WTC11 (cell line): Measurements from ENCODE around the gene ABL1. TPM values are rescaled to one million over a fixed set of nuclear protein-coding genes. Genes with fewer than 3 reads are reported as not detected.

Source experiments
- ATAC-seq: fragments of 200-7000 bp; cut with Tn5 transposase; 2 replicates; pipeline ENCODE4 v1.10.0; 2021; ENCODE audit warnings: mild to moderate bottlenecking, moderate library complexity
- CTCF ChIA-PET: fragments of 300-600 bp; sonication (Branson Sonifier 250); formaldehyde crosslinking; loops from one replicate; lab custom pipeline; 2021; ENCODE audit warnings: antibody characterized with exemption; lab: Charles Lee
- POLR2A ChIA-PET: fragments of 350-600 bp; sonication (Branson Sonifier 250); formaldehyde crosslinking; loops from one replicate; lab custom pipeline; 2021; ENCODE audit warnings: antibody characterized with exemption; lab: Charles Lee
- DNase-seq: peaks from one replicate; pipeline ENCODE4 v3.0.0; 2021; ENCODE audit warnings: low spot score
- H3K27ac Mint-ChIP-seq: 2 replicates; pipeline ENCODE4 v1.8.0; 2021; ENCODE audit warnings: mixed read lengths
- H3K27me3 Mint-ChIP-seq: 2 replicates; pipeline ENCODE4 v1.8.0; 2021; ENCODE audit warnings: low read depth, mild to moderate bottlenecking, moderate library complexity, mixed read lengths
- H3K36me3 Mint-ChIP-seq: 2 replicates; pipeline ENCODE4 v1.8.0; 2021; ENCODE audit warnings: mixed read lengths
- H3K4me1 Mint-ChIP-seq: 2 replicates; pipeline ENCODE4 v1.8.0; 2022; ENCODE audit warnings: mixed read lengths
- H3K4me3 Mint-ChIP-seq: 2 replicates; pipeline ENCODE4 v1.8.0; 2021; ENCODE audit warnings: mild to moderate bottlenecking, moderate library complexity, mixed read lengths
- H3K9me3 Mint-ChIP-seq: 2 replicates; pipeline ENCODE4 v1.8.0; 2021; ENCODE audit warnings: mixed read lengths
- ATF3 ChIP-seq: sonication (generic); formaldehyde crosslinking; conservative IDR thresholded peaks from 2 replicates; pipeline ENCODE4 v1.8.1; 2022; ENCODE audit warnings: mild to moderate bottlenecking, missing genetic modification reagents
- CREM ChIP-seq: sonication (generic); formaldehyde crosslinking; IDR thresholded peaks from 2 replicates; pipeline ENCODE4 v1.8.1; 2022; ENCODE audit warnings: mild to moderate bottlenecking, missing genetic modification reagents, moderate library complexity
- ERG ChIP-seq: fragments of 250-450 bp; sonication (Bioruptor Pico); IDR thresholded peaks from 2 replicates; pipeline ENCODE4 v1.8.0; 2021; ENCODE audit warnings: mild to moderate bottlenecking
- IRF1 ChIP-seq: sonication (generic); formaldehyde crosslinking; IDR thresholded peaks from 2 replicates; pipeline ENCODE4 v1.8.0; 2023; ENCODE audit warnings: missing genetic modification reagents
- NFYB ChIP-seq: sonication (generic); formaldehyde crosslinking; conservative IDR thresholded peaks from 2 replicates; pipeline ENCODE4 v1.8.0; 2022; ENCODE audit warnings: low read depth, missing genetic modification reagents
- OVOL2 ChIP-seq: fragments of 250-450 bp; sonication (Bioruptor Pico); IDR thresholded peaks from 2 replicates; pipeline ENCODE4 v1.9.0; 2021; ENCODE audit warnings: mild to moderate bottlenecking, borderline replicate concordance
- PREB ChIP-seq: sonication (generic); formaldehyde crosslinking; IDR thresholded peaks from 2 replicates; pipeline ENCODE4 v1.8.1; 2022; ENCODE audit warnings: mild to moderate bottlenecking, missing genetic modification reagents, moderate library complexity, borderline replicate concordance
- SOX15 ChIP-seq: fragments of 250-450 bp; sonication (Bioruptor Pico); IDR thresholded peaks from 2 replicates; pipeline ENCODE4 v1.9.0; 2021; ENCODE audit warnings: mild to moderate bottlenecking
- STAT6 ChIP-seq: sonication (generic); formaldehyde crosslinking; conservative IDR thresholded peaks from 2 replicates; pipeline ENCODE4 v1.8.1; 2023; ENCODE audit warnings: mild to moderate bottlenecking, low read depth, missing genetic modification reagents, moderate library complexity
- TP53 ChIP-seq: sonication (generic); formaldehyde crosslinking; IDR thresholded peaks from 2 replicates; pipeline ENCODE4 v1.8.1; 2023; ENCODE audit warnings: mild to moderate bottlenecking, missing genetic modification reagents
- ZNF317 ChIP-seq: sonication (generic); formaldehyde crosslinking; IDR thresholded peaks from 2 replicates; pipeline ENCODE4 v1.8.1; 2023; ENCODE audit warnings: low read depth, mild to moderate bottlenecking, moderate library complexity, missing genetic modification reagents, borderline replicate concordance
- ZNF416 ChIP-seq: fragments of 250-450 bp; sonication (Bioruptor Pico); IDR thresholded peaks from 2 replicates; pipeline ENCODE4 v1.9.0; 2021; ENCODE audit warnings: mild to moderate bottlenecking, inconsistent platforms
- total RNA-seq: library from RNA; stranded (reverse); gene quantifications from 3 replicates; pipeline ENCODE4 v1.2.3, GENCODE V29; 2021

Gene ABL1
- total RNA-seq, 1 experiment from 2014 or later, result 104 TPM

GRCh38 chr9:130789747-130790672, 45.0 kb upstream of the ABL1 start (continued):
- TF ChIP-seq ERG (CRISPR knock-in tag) (no peak), CREM (CRISPR knock-in tag) (no peak), PREB (CRISPR knock-in tag) (no peak), TP53 (no peak), ATF3 (CRISPR knock-in tag) (no peak)

- no peak for DNase-seq
- POLR2A ChIA-PET, result no interaction called here
Measured at GRCh38 chr9:130791303-130791894, 43.7 kb upstream of the ABL1 start.

More at GRCh38 chr9:130791303-130791894, 43.7 kb upstream of the ABL1 start:
- Mint-ChIP-seq H3K27ac (peak overlapping the region; percentile 34; the same call in 1 of the 2 replicates), H3K4me3 (no peak overlapping the region), H3K9me3 (peaks cover 18% of the 10 kb centered on the region), H3K36me3 (peaks cover 16% of the 10 kb centered on the region), H3K27me3 (no peaks in the 10 kb centered on the region), H3K4me1 (peaks cover 46% of the 10 kb centered on the region)
- no peak for ATAC-seq
- no peak for TF ChIP-seq SOX15
- no peak for TF ChIP-seq TP53
- no peak for TF ChIP-seq NFYB (CRISPR knock-in tag)
- TF ChIP-seq ZNF416 (CRISPR knock-in tag), result no peak
- no peak for TF ChIP-seq IRF1 (CRISPR knock-in tag)
- no peak for TF ChIP-seq ATF3 (CRISPR knock-in tag)
- no peak for TF ChIP-seq STAT6 (CRISPR knock-in tag)
- no peak for TF ChIP-seq OVOL2 (CRISPR knock-in tag)
- TF ChIP-seq ZNF317, result no peak
- CTCF ChIA-PET, result interaction anchor here (1.2 to 1.3 kb wide), 2 partner anchors 73 to 91 kb away, joined by 3 read pairs; no protein-coding TSS in a partner anchor
